ENCODE results near the gene SLC30A10. TPM values are rescaled to one million over a fixed set of nuclear protein-coding genes. Genes with fewer than 3 reads are reported as not detected.

Gene SLC30A10
- polyA plus RNA-seq (2011; rRNA removed) (not detected in 2 replicates), polyA minus RNA-seq (2011; rRNA and poly(A)+ RNA removed) (not detected in 2 replicates)

GRCh38 chr1:219927956-219928790, at the start of gene SLC30A10:
SLC30A10 (minus strand) TSS chr1:219928557; CDS start chr1:219928440, 117 bp downstream.
- DNase-seq (ENCODE audit: low read depth, low spot score) = no peak
- H3K4me3 ChIP-seq (ENCODE audit: low read depth, low read length) = peak within 1 kb of the TSS; percentile 46
- no peak within 1 kb of the TSS for H3K27ac ChIP-seq (ENCODE audit: low read depth, low read length)
- TF ChIP-seq CTCF (IDR thresholded peaks at IDR 0.05; ENCODE audit: low read depth, low read length) = no peak
- CTCF ChIA-PET = no interaction called here
- H3K27me3 ChIP-seq (ENCODE audit: control insufficient read depth, insufficient read depth, low read length) = peaks cover 13% of the 10 kb centered on the region
- POLR2A ChIA-PET = no interaction called here
- H3K9me3 ChIP-seq (ENCODE audit: control insufficient read depth, insufficient read depth, low read length) = no peaks in the 10 kb centered on the region

GRCh38 chr1:219973213-219973612, 44.9 kb upstream of the SLC30A10 start:
- CTCF ChIA-PET = interaction anchor here (0.5 kb wide), 1 partner anchor 16 kb away, joined by 3 read pairs; no protein-coding TSS in a partner anchor
- DNase-seq (ENCODE audit: low read depth, low spot score) = no peak

GRCh38 chr1:219967361-219967760, 39.0 kb upstream of the SLC30A10 start:
- no peak for TF ChIP-seq CTCF (IDR thresholded peaks at IDR 0.05; ENCODE audit: low read depth, low read length)
- H3K27me3 ChIP-seq (ENCODE audit: control insufficient read depth, insufficient read depth, low read length) = no peaks in the 10 kb centered on the region
- DNase-seq (ENCODE audit: low read depth, low spot score) = no peak
- POLR2A ChIA-PET = no interaction called here
- H3K4me3 ChIP-seq (ENCODE audit: low read depth, low read length) = no peak overlapping the region
- CTCF ChIA-PET = no interaction called here
- no peaks in the 10 kb centered on the region for H3K9me3 ChIP-seq (ENCODE audit: control insufficient read depth, insufficient read depth, low read length)
- no peak overlapping the region for H3K27ac ChIP-seq (ENCODE audit: low read depth, low read length)

More at GRCh38 chr1:219973213-219973612, 44.9 kb upstream of the SLC30A10 start:
- TF ChIP-seq CTCF (IDR thresholded peaks at IDR 0.05; ENCODE audit: low read depth, low read length) = no peak
- Histone ChIP-seq H3K9me3 (ENCODE audit: control insufficient read depth, insufficient read depth, low read length) (no peaks in the 10 kb centered on the region), H3K27me3 (ENCODE audit: control insufficient read depth, insufficient read depth, low read length) (no peaks in the 10 kb centered on the region), H3K27ac (ENCODE audit: low read depth, low read length) (no peak overlapping the region), H3K4me3 (ENCODE audit: low read depth, low read length) (no peak overlapping the region)
- POLR2A ChIA-PET = no interaction called here

- H3K4me3 ChIP-seq (ENCODE audit: low read depth, low read length) = no peak overlapping the region
- H3K27me3 ChIP-seq (ENCODE audit: control insufficient read depth, insufficient read depth, low read length) = no peaks in the 10 kb centered on the region
- CTCF ChIA-PET = interaction anchor here (0.5 kb wide), 1 partner anchor 219 kb away, joined by 3 read pairs; no protein-coding TSS in a partner anchor
- H3K9me3 ChIP-seq (ENCODE audit: control insufficient read depth, insufficient read depth, low read length) = no peaks in the 10 kb centered on the region
- DNase-seq (ENCODE audit: low read depth, low spot score) = no peak
- POLR2A ChIA-PET = no interaction called here
- H3K27ac ChIP-seq (ENCODE audit: low read depth, low read length) = no peak overlapping the region
- no peak for TF ChIP-seq CTCF (IDR thresholded peaks at IDR 0.05; ENCODE audit: low read depth, low read length)
Observed at GRCh38 chr1:219966071-219966349, 37.7 kb upstream of the SLC30A10 start.

- POLR2A ChIA-PET = no interaction called here
- no peaks in the 10 kb centered on the region for H3K9me3 ChIP-seq (ENCODE audit: control insufficient read depth, insufficient read depth, low read length)
- CTCF ChIA-PET = no interaction called here
Observed at GRCh38 chr1:219965285-219966070, 37.1 kb upstream of the SLC30A10 start.

More at GRCh38 chr1:219965285-219966070, 37.1 kb upstream of the SLC30A10 start:
- H3K27ac ChIP-seq (ENCODE audit: low read depth, low read length) = no peak overlapping the region
- no peak for TF ChIP-seq CTCF (IDR thresholded peaks at IDR 0.05; ENCODE audit: low read depth, low read length)
- no peak overlapping the region for H3K4me3 ChIP-seq (ENCODE audit: low read depth, low read length)
- DNase-seq (ENCODE audit: low read depth, low spot score) = no peak
- H3K27me3 ChIP-seq (ENCODE audit: control insufficient read depth, insufficient read depth, low read length) = no peaks in the 10 kb centered on the region
